Karpas-422 (cell line): ENCODE measurements around the gene PTBP3. TPM values are rescaled to one million over a fixed set of nuclear protein-coding genes. Genes with fewer than 3 reads are reported as not detected.
"Not testable (repeated sequence)": the region's sequence is repeated elsewhere in the genome, so short reads cannot be mapped to it uniquely, and the experiment has no call there.

Source experiments
- DNase-seq: peaks from one replicate; pipeline ENCODE4 v3.0.0-alpha.2; 2015
- H2AFZ ChIP-seq: fragments of 200-600 bp; sonication (generic); 2 replicates; pipeline ENCODE4 v1.6.1; 2014; ENCODE audit warnings: antibody characterized with exemption, low read length, mixed read lengths
- H3K27ac ChIP-seq: fragments of 200-600 bp; sonication (generic); 2 replicates; pipeline ENCODE4 v1.5.1; 2014; ENCODE audit warnings: mild to moderate bottlenecking, low read length, moderate library complexity
- H3K27me3 ChIP-seq: fragments of 200-600 bp; sonication (generic); 2 replicates; pipeline ENCODE4 v1.6.1; 2014; ENCODE audit warnings: low read length, mixed read lengths
- H3K36me3 ChIP-seq: fragments of 200-600 bp; sonication (generic); 2 replicates; pipeline ENCODE4 v1.6.1; 2014; ENCODE audit warnings: low read length, mixed read lengths; ENCODE audit not compliant: insufficient read depth
- H3K4me1 ChIP-seq: fragments of 200-600 bp; sonication (generic); 2 replicates; pipeline ENCODE4 v1.6.1; 2014; ENCODE audit warnings: mild to moderate bottlenecking, low read length, mixed read lengths
- H3K4me2 ChIP-seq: fragments of 200-600 bp; sonication (generic); 2 replicates; pipeline ENCODE4 v1.6.1; 2014; ENCODE audit warnings: low read length, low read depth, mild to moderate bottlenecking; ENCODE audit not compliant: poor library complexity, severe bottlenecking
- H3K4me3 ChIP-seq: fragments of 200-600 bp; sonication (generic); 2 replicates; pipeline ENCODE4 v1.5.1; 2014; ENCODE audit warnings: mild to moderate bottlenecking, antibody characterized with exemption, low read length, mixed read lengths
- H3K79me2 ChIP-seq: fragments of 200-600 bp; sonication (generic); 2 replicates; pipeline ENCODE4 v1.6.1; 2014; ENCODE audit warnings: mild to moderate bottlenecking, low read length, mixed read lengths
- H3K9ac ChIP-seq: fragments of 200-600 bp; sonication (generic); 2 replicates; pipeline ENCODE4 v1.6.0; 2014; ENCODE audit warnings: low read length
- H3K9me2 ChIP-seq: fragments of 200-600 bp; sonication (generic), shearing (Covaris generic); replicated peaks from 2 replicates; pipeline ENCODE4 v1.6.0; 2014; ENCODE audit warnings: mild to moderate bottlenecking, low read length, moderate library complexity; ENCODE audit not compliant: insufficient read depth
- H3K9me3 ChIP-seq: fragments of 300-700, 200-600 bp; sonication (generic); 2 replicates; pipeline ENCODE4 v1.6.1; 2014; ENCODE audit warnings: low read length, mixed read lengths
- H4K20me1 ChIP-seq: fragments of 200-600 bp; sonication (generic); 2 replicates; pipeline ENCODE4 v1.6.1; 2014; ENCODE audit warnings: mild to moderate bottlenecking, antibody characterized with exemption, low read length, low read depth; ENCODE audit not compliant: insufficient read depth
- total RNA-seq: library from RNA; depleted of rRNA; stranded (reverse); fragments of >200 nt; shearing (Covaris generic); gene quantifications from 2 replicates; pipeline ENCODE4 v1.2.3, GENCODE V29; 2014; ENCODE audit warnings: low replicate concordance

PTBP3 gene
- total RNA-seq, 1 experiment from 2014 or later = 114 TPM

GRCh38 chr9:112378328-112379176 lies 45.1 kb upstream of the PTBP3 start:
- DNase-seq = no peak
- H3K9me2 ChIP-seq = no peaks in the 10 kb centered on the region
- H3K36me3 ChIP-seq = no peaks in the 10 kb centered on the region
- H3K27ac ChIP-seq = no peak overlapping the region
- H3K4me3 ChIP-seq = peak overlapping the region; percentile 85
- H3K79me2 ChIP-seq = peaks cover 35% of the 10 kb centered on the region
- H4K20me1 ChIP-seq = no peaks in the 10 kb centered on the region
- H2AFZ ChIP-seq = peak overlapping the region; percentile 87; the same call in 1 of the 2 replicates
- no peaks in the 10 kb centered on the region for H3K27me3 ChIP-seq
- H3K4me2 ChIP-seq = peak overlapping the region; percentile 97
- peaks cover 49% of the 10 kb centered on the region for H3K4me1 ChIP-seq
- no peaks in the 10 kb centered on the region for H3K9me3 ChIP-seq
- peak overlapping the region; percentile 90 for H3K9ac ChIP-seq

- no peak overlapping the region for H2AFZ ChIP-seq
- no peak overlapping the region for H3K9ac ChIP-seq
- DNase-seq = no peak
- peaks cover 42% of the 10 kb centered on the region for H3K4me1 ChIP-seq
- no peak overlapping the region for H3K27ac ChIP-seq
- no peaks in the 10 kb centered on the region for H3K27me3 ChIP-seq
- no peaks in the 10 kb centered on the region for H3K9me3 ChIP-seq
- peaks cover 28% of the 10 kb centered on the region for H3K79me2 ChIP-seq
- peak overlapping the region; percentile 97 for H3K4me2 ChIP-seq
- no peaks in the 10 kb centered on the region for H3K36me3 ChIP-seq
- H4K20me1 ChIP-seq = no peaks in the 10 kb centered on the region
- peak overlapping the region; percentile 85; the same call in 1 of the 2 replicates for H3K4me3 ChIP-seq
- H3K9me2 ChIP-seq = no peaks in the 10 kb centered on the region
Observed at GRCh38 chr9:112377684-112378327, 44.4 kb upstream of the PTBP3 start.

GRCh38 chr9:112377087-112377486 lies 43.7 kb upstream of the PTBP3 start:
- H3K4me1 ChIP-seq = peaks cover 34% of the 10 kb centered on the region

GRCh38 chr9:112375361-112375760 lies 41.9 kb upstream of the PTBP3 start:
- no peak for DNase-seq
- no peaks in the 10 kb centered on the region for H4K20me1 ChIP-seq
- H2AFZ ChIP-seq = no peak overlapping the region
- H3K9me3 ChIP-seq = no peaks in the 10 kb centered on the region
- no peaks in the 10 kb centered on the region for H3K36me3 ChIP-seq
- peaks cover 4% of the 10 kb centered on the region for H3K79me2 ChIP-seq
- no peak overlapping the region for H3K4me2 ChIP-seq
- H3K27me3 ChIP-seq = no peaks in the 10 kb centered on the region
- H3K27ac ChIP-seq = no peak overlapping the region
- H3K9ac ChIP-seq = no peak overlapping the region
- H3K4me1 ChIP-seq = peaks cover 20% of the 10 kb centered on the region
- no peak overlapping the region for H3K4me3 ChIP-seq
- no peaks in the 10 kb centered on the region for H3K9me2 ChIP-seq

More at GRCh38 chr9:112377087-112377486, 43.7 kb upstream of the PTBP3 start:
- Histone ChIP-seq H3K27me3 (no peaks in the 10 kb centered on the region), H3K9ac (no peak overlapping the region), H2AFZ (no peak overlapping the region), H3K9me3 (no peaks in the 10 kb centered on the region), H3K79me2 (peaks cover 21% of the 10 kb centered on the region), H3K4me3 (no peak overlapping the region), H3K9me2 (no peaks in the 10 kb centered on the region), H4K20me1 (no peaks in the 10 kb centered on the region), H3K27ac (no peak overlapping the region), H3K36me3 (no peaks in the 10 kb centered on the region), H3K4me2 (no peak overlapping the region)
- DNase-seq = no peak

GRCh38 chr9:112374232-112374631 lies 40.8 kb upstream of the PTBP3 start:
- not testable (repeated sequence) for H3K27me3 ChIP-seq

GRCh38 chr9:112373666-112374065 lies 40.2 kb upstream of the PTBP3 start:
- H3K9ac ChIP-seq, H3K36me3 ChIP-seq, H3K4me3 ChIP-seq, H3K9me3 ChIP-seq, DNase-seq, H3K9me2 ChIP-seq, H4K20me1 ChIP-seq, H3K27me3 ChIP-seq, H3K4me2 ChIP-seq, H3K27ac ChIP-seq, H2AFZ ChIP-seq, H3K79me2 ChIP-seq: not testable (repeated sequence)
- H3K4me1 ChIP-seq = peaks cover 12% of the 10 kb centered on the region

More at GRCh38 chr9:112374232-112374631, 40.8 kb upstream of the PTBP3 start:
- H3K9me3 ChIP-seq, H3K9me2 ChIP-seq, H4K20me1 ChIP-seq, H3K36me3 ChIP-seq, H3K27ac ChIP-seq, H2AFZ ChIP-seq, H3K79me2 ChIP-seq, H3K9ac ChIP-seq, H3K4me3 ChIP-seq, H3K4me2 ChIP-seq, DNase-seq: not testable (repeated sequence)
- H3K4me1 ChIP-seq = peaks cover 18% of the 10 kb centered on the region

GRCh38 chr9:112371060-112371459 lies 37.6 kb upstream of the PTBP3 start:
- H3K79me2 ChIP-seq = no peaks in the 10 kb centered on the region
- H3K9me3 ChIP-seq = no peaks in the 10 kb centered on the region
- no peak overlapping the region for H2AFZ ChIP-seq
- peaks cover 3% of the 10 kb centered on the region; the same call in 1 of the 2 replicates for H3K4me1 ChIP-seq
- no peak overlapping the region for H3K4me2 ChIP-seq
- no peaks in the 10 kb centered on the region for H3K27me3 ChIP-seq
- no peaks in the 10 kb centered on the region for H3K36me3 ChIP-seq
- H3K27ac ChIP-seq = no peak overlapping the region
- H3K9ac ChIP-seq = no peak overlapping the region
- H3K4me3 ChIP-seq = no peak overlapping the region
- no peak for DNase-seq
- H4K20me1 ChIP-seq = no peaks in the 10 kb centered on the region
- H3K9me2 ChIP-seq = no peaks in the 10 kb centered on the region

GRCh38 chr9:112369817-112370216 lies 36.4 kb upstream of the PTBP3 start:
- no peak overlapping the region for H2AFZ ChIP-seq
- peaks cover 3% of the 10 kb centered on the region; the same call in 1 of the 2 replicates for H3K4me1 ChIP-seq
- H3K4me2 ChIP-seq = no peak overlapping the region
- DNase-seq = no peak
- no peaks in the 10 kb centered on the region for H3K27me3 ChIP-seq
- H4K20me1 ChIP-seq = no peaks in the 10 kb centered on the region
- no peaks in the 10 kb centered on the region for H3K9me2 ChIP-seq
- no peak overlapping the region for H3K4me3 ChIP-seq
- no peaks in the 10 kb centered on the region for H3K9me3 ChIP-seq
- no peak overlapping the region for H3K9ac ChIP-seq
- H3K27ac ChIP-seq = no peak overlapping the region
- no peaks in the 10 kb centered on the region for H3K36me3 ChIP-seq
- no peaks in the 10 kb centered on the region for H3K79me2 ChIP-seq
